GM19099 (cell line): ENCODE measurements around the gene SMIM35.

ENCODE experiments used
- POLR2A ChIP-seq: IDR thresholded peaks from 3 replicates; pipeline ENCODE4 v1.6.1; 2011; ENCODE audit warnings: low read depth; ENCODE audit not compliant: insufficient read length; ENCODE audit errors: extremely low read depth

The SMIM35 gene

GRCh38 chr11:118117790-118118601 lies 31.2 kb upstream of the SMIM35 start:
- no peak for TF ChIP-seq POLR2A

- no peak for TF ChIP-seq POLR2A
These were observed 28.3 kb upstream of the SMIM35 start for GRCh38 chr11:118115048-118115447.

GRCh38 chr11:118114266-118114665 lies 27.5 kb upstream of the SMIM35 start:
- TF ChIP-seq POLR2A: no peak

GRCh38 chr11:118112711-118113430 lies 26.1 kb upstream of the SMIM35 start:
- TF ChIP-seq POLR2A: no peak

- no peak for TF ChIP-seq POLR2A
These were observed 24.9 kb upstream of the SMIM35 start for GRCh38 chr11:118111744-118112035.

- no peak for TF ChIP-seq POLR2A
These were observed 24.4 kb upstream of the SMIM35 start for GRCh38 chr11:118111019-118111743.

GRCh38 chr11:118109231-118109630 lies 22.5 kb upstream of the SMIM35 start:
- no peak for TF ChIP-seq POLR2A

- no peak for TF ChIP-seq POLR2A
These were observed 21.8 kb upstream of the SMIM35 start for GRCh38 chr11:118108513-118108912.

GRCh38 chr11:118106789-118107335 lies 20.1 kb upstream of the SMIM35 start:
- TF ChIP-seq POLR2A: no peak

GRCh38 chr11:118105657-118106305 lies 19.0 kb upstream of the SMIM35 start:
- TF ChIP-seq POLR2A: no peak

GRCh38 chr11:118104491-118104890 lies 17.7 kb upstream of the SMIM35 start:
- no peak for TF ChIP-seq POLR2A

- TF ChIP-seq POLR2A: no peak
These were observed 16.0 kb upstream of the SMIM35 start for GRCh38 chr11:118102721-118103261.

- no peak for TF ChIP-seq POLR2A
These were observed 14.0 kb upstream of the SMIM35 start for GRCh38 chr11:118100691-118101232.

- TF ChIP-seq POLR2A: no peak
These were observed 13.2 kb upstream of the SMIM35 start for GRCh38 chr11:118099838-118100556.
